GM12878 (cell line): Measurements from ENCODE around the gene GGCX. TPM values are rescaled to one million over a fixed set of nuclear protein-coding genes. Genes with fewer than 3 reads are reported as not detected.

Experiments
- ATAC-seq: fragments of 200-7000 bp; cut with Tn5 transposase; 3 replicates; pipeline ENCODE4 v1.9.1; 2020; ENCODE audit warnings: mild to moderate bottlenecking, moderate library complexity
- BruUV-seq: library from RNA; stranded (reverse); fragments of 400-500 nt; replicated peaks from 2 replicates; lab custom pipeline; 2021; lab: Mats Ljungman, UMichigan
- CTCF ChIA-PET: fragments of 300-600 bp; sonication (Branson Sonifier 250); formaldehyde crosslinking; extraction: SDS; loops from one replicate; lab custom pipeline; 2021; ENCODE audit warnings: inconsistent platforms; lab: Yijun Ruan, JAX
- POLR2A ChIA-PET: fragments of 350-600 bp; formaldehyde crosslinking; extraction: SDS; loops from one replicate; lab custom pipeline; 2021; ENCODE audit warnings: inconsistent platforms; lab: Charles Lee
- RAD21 ChIA-PET: fragments of 300-600 bp; sonication (Branson Sonifier 250); formaldehyde crosslinking; loops from one replicate; lab custom pipeline; 2023; ENCODE audit warnings: antibody characterized with exemption; ENCODE audit not compliant: unreplicated experiment; lab: Charles Lee
- SMC1A ChIA-PET: fragments of 300-600 bp; sonication (Branson Sonifier 250); formaldehyde crosslinking; loops from one replicate; lab custom pipeline; 2023; ENCODE audit not compliant: unreplicated experiment, uncharacterized antibody; lab: Charles Lee
- DNase-seq: peaks from one replicate; pipeline ENCODE4 v3.0.0-alpha.2; 2011; ENCODE audit warnings: low read depth, low spot score
- FAIRE-seq: peaks from 3 replicates; lab custom pipeline; 2011; peaks lifted over from hg19 to GRCh38; lab: Jason Lieb, UNC
- H2AFZ ChIP-seq: 2 replicates; pipeline ENCODE4 v1.6.0; 2011; ENCODE audit warnings: low read depth, low read length, control low read depth; ENCODE audit not compliant: control insufficient read depth
- H3K27ac ChIP-seq: 2 replicates; pipeline ENCODE4 v1.5.1; 2011; ENCODE audit warnings: control low read depth; ENCODE audit not compliant: control insufficient read depth, insufficient read depth
- H3K27me3 ChIP-seq, 2 experiments: replicated peaks in 1 of 2; 2 replicates each; pipeline versions ENCODE4 v1.6.0 to v1.6.1; 2011; ENCODE audit warnings: low read length in 1 of 2; ENCODE audit not compliant: control insufficient read depth in 2 of 2, insufficient read depth in 2 of 2
- H3K36me3 ChIP-seq, 2 experiments: 2 replicates each; pipeline ENCODE4 v1.5.1; 2011; ENCODE audit warnings: low read length in 1 of 2; ENCODE audit not compliant: control insufficient read depth in 2 of 2, insufficient read depth in 2 of 2
- H3K4me1 ChIP-seq: 2 replicates; pipeline ENCODE4 v1.6.1; 2011; ENCODE audit warnings: mild to moderate bottlenecking, low read length, moderate library complexity, mixed read lengths; ENCODE audit not compliant: control insufficient read depth, insufficient read depth
- H3K4me2 ChIP-seq: 2 replicates; pipeline ENCODE4 v1.6.0; 2011; ENCODE audit warnings: control low read depth; ENCODE audit not compliant: control insufficient read depth, insufficient read depth
- H3K4me3 ChIP-seq: fragments of 200-600 bp; sonication (generic); 2 replicates; pipeline ENCODE4 v1.5.1; 2016
- H3K79me2 ChIP-seq: 2 replicates; pipeline ENCODE4 v1.6.0; 2011; ENCODE audit warnings: low read length; ENCODE audit not compliant: control insufficient read depth, insufficient read depth
- H3K9ac ChIP-seq: 2 replicates; pipeline ENCODE4 v1.8.0; 2011; ENCODE audit warnings: low read length, control low read depth, mixed read lengths; ENCODE audit not compliant: control insufficient read depth, insufficient read depth
- H3K9me3 ChIP-seq: replicated peaks from 3 replicates; pipeline ENCODE4 v1.5.1; 2011; ENCODE audit warnings: mild to moderate bottlenecking, low read length; ENCODE audit not compliant: control insufficient read depth, insufficient read depth
- H4K20me1 ChIP-seq: 2 replicates; pipeline ENCODE4 v1.6.0; 2011; ENCODE audit not compliant: control insufficient read depth, insufficient read depth
- BCL11A ChIP-seq: IDR thresholded peaks from 2 replicates; pipeline ENCODE4 v1.6.1; 2011; ENCODE audit warnings: low read depth, low read length
- BMI1 ChIP-seq: fragments of 450-650 bp; IDR thresholded peaks from 2 replicates; pipeline ENCODE4 v1.6.1; 2016; ENCODE audit warnings: mild to moderate bottlenecking, moderate library complexity, borderline replicate concordance
- CBFB ChIP-seq: IDR thresholded peaks from 2 replicates; pipeline ENCODE4 v1.6.1; 2016; ENCODE audit warnings: antibody characterized with exemption, low read depth
- EED ChIP-seq: sonication (generic); IDR thresholded peaks from 2 replicates; pipeline ENCODE4 v1.6.1; 2016; ENCODE audit warnings: antibody characterized with exemption, low read depth
- FOXK2 ChIP-seq: fragments of 450-650 bp; IDR thresholded peaks from 2 replicates; pipeline ENCODE4 v1.6.1; 2017; ENCODE audit warnings: mild to moderate bottlenecking, moderate library complexity
- HDGF ChIP-seq: fragments of 450-650 bp; IDR thresholded peaks from 2 replicates; pipeline ENCODE4 v1.6.1; 2016; ENCODE audit warnings: antibody characterized with exemption
- MTA3 ChIP-seq: IDR thresholded peaks from 2 replicates; pipeline ENCODE4 v1.6.1; 2012; ENCODE audit warnings: low read length, inconsistent platforms, borderline replicate concordance
- NFYA ChIP-seq: IDR thresholded peaks from 2 replicates; pipeline ENCODE4 v1.6.1; 2011; ENCODE audit warnings: low read depth, mild to moderate bottlenecking, low read length, improper control_type of control experiment, borderline replicate concordance
- POU2F2 ChIP-seq: IDR thresholded peaks from 3 replicates; pipeline ENCODE4 v1.6.1; 2011; ENCODE audit warnings: low read depth, mild to moderate bottlenecking, low read length, borderline replicate concordance
- RAD51 ChIP-seq: fragments of 450-650 bp; IDR thresholded peaks from 2 replicates; pipeline ENCODE4 v1.6.1; 2016; ENCODE audit warnings: moderate library complexity, mild to moderate bottlenecking, inconsistent platforms
- RUNX3 ChIP-seq: IDR thresholded peaks from 2 replicates; pipeline ENCODE4 v1.6.1; 2012; ENCODE audit warnings: low read length, inconsistent platforms
- SIX5 ChIP-seq: IDR thresholded peaks from 2 replicates; pipeline ENCODE4 v1.6.1; 2011; ENCODE audit warnings: mild to moderate bottlenecking, low read depth, low read length, moderate library complexity; ENCODE audit not compliant: severe bottlenecking
- SMAD1 ChIP-seq: fragments of 450-650 bp; IDR thresholded peaks from 2 replicates; pipeline ENCODE4 v1.6.1; 2018; ENCODE audit warnings: mild to moderate bottlenecking, low read depth; ENCODE audit not compliant: partially characterized antibody
- SMAD5 ChIP-seq: IDR thresholded peaks from 2 replicates; pipeline ENCODE4 v1.6.1; 2016; ENCODE audit warnings: antibody characterized with exemption, low read depth
- YY1 ChIP-seq: IDR thresholded peaks from 2 replicates; pipeline ENCODE4 v1.6.1; 2011; ENCODE audit warnings: low read depth, mild to moderate bottlenecking, low read length
- WGBS: methylation state at CpG from one replicate; pipeline ENCODE4 v1.1.6; 2016; ENCODE audit warnings: low lambda C conversion rate; ENCODE audit not compliant: insufficient replicate concordance, insufficient coverage; ENCODE audit errors: missing lambda C conversion rate; 5-methylcytosine and 5-hydroxymethylcytosine counted together
- in situ Hi-C: fragments of 300-500 bp; cut with MboI; formaldehyde crosslinking; loops from 9 replicates; pipeline ENCODE4 v1.14.3; 2018; ENCODE audit warnings: mixed read lengths
- intact Hi-C: fragments of 100-400 bp; cut with micrococcal nuclease; formaldehyde crosslinking; loops from one replicate; pipeline ENCODE4 v1.14.2; 2022; ENCODE audit not compliant: unreplicated experiment
- polyA plus RNA-seq, 11 experiments: library from polyadenylated mRNA; depleted of rRNA in 4 of 11; unstranded in 6 of 11; stranded (reverse) in 5 of 11; fragments of >200 nt; fragmentation: Nextera tagmentation in 4 of 11; fragmentation: Illumina TruSeq in 1 of 11; extraction: Ambion mirVana in 4 of 11; extraction: Trizol in 1 of 11; gene quantifications; 1 replicate in 1 of 11; 2 replicates in 10 of 11; pipeline versions ENCODE4 v1.2.1 to v1.2.3, GENCODE V29; 2011 to 2016; ENCODE audit warnings: inconsistent platforms in 2 of 11, missing spikeins in 2 of 11, low read depth in 1 of 11
- total RNA-seq, 4 experiments: library from RNA; depleted of rRNA in 3 of 4; stranded (reverse); fragments of >200 nt in 3 of 4; fragmentation: Illumina TruSeq in 1 of 4; extraction: Trizol in 1 of 4; gene quantifications; 2 replicates each; pipeline versions ENCODE4 v1.2.1 to v1.2.3, GENCODE V29; 2013 to 2021
- TF ChIP-seq, protein P1 (sequence below): fragments of 450-650 bp; IDR thresholded peaks from 2 replicates; pipeline ENCODE4 v1.6.1; 2017; ENCODE audit warnings: mild to moderate bottlenecking
- TF ChIP-seq, protein P2 (sequence below): fragments of 450-650 bp; IDR thresholded peaks from 2 replicates; pipeline ENCODE4 v1.6.1; 2017; ENCODE audit warnings: mild to moderate bottlenecking, low read depth, inconsistent platforms; ENCODE audit not compliant: poor library complexity, severe bottlenecking
- TF ChIP-seq, protein P3 (sequence below): fragments of 150-350 bp; IDR thresholded peaks from 2 replicates; pipeline ENCODE4 v1.6.1; 2014; ENCODE audit warnings: mild to moderate bottlenecking, low read depth, low read length

The GGCX gene
- total and polyA plus RNA-seq, 10 of the 15 experiments (the other 5 are each of a cell fraction or from before 2014, with no cell fraction given), result 18.1 to 52.7 (median 25.0) TPM

DNA sequence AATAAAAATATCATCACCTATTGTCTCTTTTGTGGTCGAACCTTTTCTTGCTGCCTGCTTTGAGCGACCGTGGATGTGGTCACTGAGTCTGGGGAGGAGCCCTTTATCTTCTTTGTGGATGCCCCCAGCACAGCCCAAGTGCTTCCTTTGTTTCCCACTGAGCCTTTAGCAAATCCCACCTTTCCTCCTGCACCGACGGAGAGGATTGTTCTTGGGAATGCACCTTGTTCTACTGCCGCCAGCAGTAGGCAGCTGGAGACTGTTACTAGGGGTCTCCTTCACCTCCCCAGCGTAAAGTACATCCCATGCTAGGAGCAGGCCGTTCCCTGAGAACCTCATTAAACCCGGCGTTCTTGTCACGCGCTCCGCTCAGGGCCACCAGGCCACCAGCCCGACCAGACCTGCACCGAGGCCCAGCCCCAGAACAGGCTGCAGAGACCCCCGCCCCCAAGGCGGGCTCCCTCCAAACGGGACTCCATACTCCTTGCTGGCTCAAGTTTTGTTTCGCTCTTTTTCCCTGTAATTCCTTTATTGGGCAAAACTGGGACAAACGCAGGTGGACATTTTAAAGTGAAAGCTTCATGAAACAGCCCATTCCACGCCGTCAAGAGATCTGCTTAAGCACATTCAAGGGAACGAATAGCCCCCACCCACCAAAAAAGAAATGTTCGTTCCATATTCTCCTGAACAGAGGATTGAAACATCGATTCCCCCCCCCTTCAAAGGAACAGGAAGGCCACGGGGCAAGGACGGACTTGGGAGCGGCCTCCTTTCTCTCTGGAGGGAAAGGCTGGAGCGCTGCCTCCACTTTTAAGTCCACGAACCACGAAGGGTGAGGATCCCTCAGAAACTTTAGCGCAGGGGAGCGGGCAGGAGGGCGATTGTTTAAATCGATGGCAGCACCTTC is 23.4 kb downstream of the GGCX start:
- Histone ChIP-seq H3K36me3 (peaks cover 3 to 19% of the 10 kb centered on the region in 2 experiments; a peak in 3 of 4 replicates), H3K27ac (peak overlapping the region; percentile 100), H3K9ac (peak overlapping the region; percentile 100), H3K4me3 (peak overlapping the region; percentile 86), H4K20me1 (peaks cover 4% of the 10 kb centered on the region; the same call in 1 of the 2 replicates), H3K9me3 (no peaks in the 10 kb centered on the region; the same call in 2 of the 3 replicates), H3K79me2 (peaks cover 59% of the 10 kb centered on the region), H3K4me1 (no peaks in the 10 kb centered on the region), H3K27me3 (no peaks in the 10 kb centered on the region), H3K4me2 (peak overlapping the region; percentile 96), H2AFZ (peak overlapping the region; percentile 98)
- FAIRE-seq (no peak), ATAC-seq (peak; percentile 28), DNase-seq (no peak)
- ChIA-PET POLR2A (interaction anchor here (0.6 to 3.7 kb wide), 19 partner anchors 9 to 211 kb away, joined by 3 to 33 read pairs (median 5); partner anchors contain the start of genes C2orf68, ELMOD3, GGCX and RETSAT), CTCF (interaction anchor here (1.0 to 10.9 kb wide), 3 partner anchors 15 to 168 kb away, joined by 3 to 134 read pairs (median 6); no protein-coding TSS in a partner anchor), RAD21 (interaction anchor here (1.0 to 2.5 kb wide), 6 partner anchors 14 to 210 kb away, joined by 3 to 16 read pairs (median 7); partner anchors contain the start of genes RNF181 and TGOLN2), SMC1A (interaction anchor here (0.8 to 8.2 kb wide), 6 partner anchors 13 to 118 kb away, joined by 3 to 86 read pairs (median 12); partner anchors contain the start of genes RNF181 and SH2D6)
- intact Hi-C loops (loop anchor here (2.0 to 5.0 kb wide), 2 partner anchors 79 to 183 kb away; partner anchors contain the start of genes ELMOD3, RETSAT and USP39), in situ Hi-C loops (no loop called here)
- TSS peak; percentile 87 for BruUV-seq
- under 1% methylated on average over 35 of the region's 35 CpGs for WGBS
- TF ChIP-seq HDGF (peak; percentile 60; the same call in 1 of the 2 replicates), SMAD1 (no peak), RUNX3 (peak; percentile 63), BCL11A (no peak), BMI1 (no peak), NFYA (no peak), CBFB (no peak), FOXK2 (no peak), RAD51 (no peak), EED (0 out of 2 replicates have a peak, but pooled peaks have one; percentile 48), SIX5 (no peak), YY1 (0 out of 2 replicates have a peak, but pooled peaks have one; percentile 9), POU2F2 (peak; percentile 27; the same call in 2 of the 3 replicates), MTA3 (0 out of 2 replicates have a peak, but pooled peaks have one; percentile 70), SMAD5 (peak; percentile 59; the same call in 1 of the 2 replicates)
- TF ChIP-seq, protein P1, sequence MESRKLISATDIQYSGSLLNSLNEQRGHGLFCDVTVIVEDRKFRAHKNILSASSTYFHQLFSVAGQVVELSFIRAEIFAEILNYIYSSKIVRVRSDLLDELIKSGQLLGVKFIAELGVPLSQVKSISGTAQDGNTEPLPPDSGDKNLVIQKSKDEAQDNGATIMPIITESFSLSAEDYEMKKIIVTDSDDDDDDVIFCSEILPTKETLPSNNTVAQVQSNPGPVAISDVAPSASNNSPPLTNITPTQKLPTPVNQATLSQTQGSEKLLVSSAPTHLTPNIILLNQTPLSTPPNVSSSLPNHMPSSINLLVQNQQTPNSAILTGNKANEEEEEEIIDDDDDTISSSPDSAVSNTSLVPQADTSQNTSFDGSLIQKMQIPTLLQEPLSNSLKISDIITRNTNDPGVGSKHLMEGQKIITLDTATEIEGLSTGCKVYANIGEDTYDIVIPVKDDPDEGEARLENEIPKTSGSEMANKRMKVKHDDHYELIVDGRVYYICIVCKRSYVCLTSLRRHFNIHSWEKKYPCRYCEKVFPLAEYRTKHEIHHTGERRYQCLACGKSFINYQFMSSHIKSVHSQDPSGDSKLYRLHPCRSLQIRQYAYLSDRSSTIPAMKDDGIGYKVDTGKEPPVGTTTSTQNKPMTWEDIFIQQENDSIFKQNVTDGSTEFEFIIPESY, result no peak
- TF ChIP-seq, protein P2, sequence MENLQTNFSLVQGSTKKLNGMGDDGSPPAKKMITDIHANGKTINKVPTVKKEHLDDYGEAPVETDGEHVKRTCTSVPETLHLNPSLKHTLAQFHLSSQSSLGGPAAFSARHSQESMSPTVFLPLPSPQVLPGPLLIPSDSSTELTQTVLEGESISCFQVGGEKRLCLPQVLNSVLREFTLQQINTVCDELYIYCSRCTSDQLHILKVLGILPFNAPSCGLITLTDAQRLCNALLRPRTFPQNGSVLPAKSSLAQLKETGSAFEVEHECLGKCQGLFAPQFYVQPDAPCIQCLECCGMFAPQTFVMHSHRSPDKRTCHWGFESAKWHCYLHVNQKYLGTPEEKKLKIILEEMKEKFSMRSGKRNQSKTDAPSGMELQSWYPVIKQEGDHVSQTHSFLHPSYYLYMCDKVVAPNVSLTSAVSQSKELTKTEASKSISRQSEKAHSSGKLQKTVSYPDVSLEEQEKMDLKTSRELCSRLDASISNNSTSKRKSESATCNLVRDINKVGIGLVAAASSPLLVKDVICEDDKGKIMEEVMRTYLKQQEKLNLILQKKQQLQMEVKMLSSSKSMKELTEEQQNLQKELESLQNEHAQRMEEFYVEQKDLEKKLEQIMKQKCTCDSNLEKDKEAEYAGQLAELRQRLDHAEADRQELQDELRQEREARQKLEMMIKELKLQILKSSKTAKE, result no peak
- TF ChIP-seq, protein P3, sequence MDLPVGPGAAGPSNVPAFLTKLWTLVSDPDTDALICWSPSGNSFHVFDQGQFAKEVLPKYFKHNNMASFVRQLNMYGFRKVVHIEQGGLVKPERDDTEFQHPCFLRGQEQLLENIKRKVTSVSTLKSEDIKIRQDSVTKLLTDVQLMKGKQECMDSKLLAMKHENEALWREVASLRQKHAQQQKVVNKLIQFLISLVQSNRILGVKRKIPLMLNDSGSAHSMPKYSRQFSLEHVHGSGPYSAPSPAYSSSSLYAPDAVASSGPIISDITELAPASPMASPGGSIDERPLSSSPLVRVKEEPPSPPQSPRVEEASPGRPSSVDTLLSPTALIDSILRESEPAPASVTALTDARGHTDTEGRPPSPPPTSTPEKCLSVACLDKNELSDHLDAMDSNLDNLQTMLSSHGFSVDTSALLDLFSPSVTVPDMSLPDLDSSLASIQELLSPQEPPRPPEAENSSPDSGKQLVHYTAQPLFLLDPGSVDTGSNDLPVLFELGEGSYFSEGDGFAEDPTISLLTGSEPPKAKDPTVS, result no peak
